MM.1S (cell line): ENCODE measurements around the gene ALS2.

Source experiments
- EZH2 ChIP-seq: fragments of 300-600 bp; sonication (generic); optimal IDR thresholded peaks from 2 replicates; pipeline ENCODE3; 2017; ENCODE audit warnings: low read depth, mild to moderate bottlenecking, antibody characterized with exemption, low read length, mixed read lengths
- EZH2phosphoT487 ChIP-seq: fragments of 300-600 bp; sonication (generic); IDR thresholded peaks from 2 replicates; pipeline ENCODE4 v1.6.1; 2018; ENCODE audit warnings: antibody characterized with exemption, low read length
- TF ChIP-seq, protein P1 (sequence below): fragments of 300-600 bp; sonication (generic); IDR thresholded peaks from 2 replicates; pipeline ENCODE4 v1.5.1; 2016; ENCODE audit warnings: antibody characterized with exemption, low read length, mixed read lengths

GRCh38 chr2:201828220-201828619 is 47.5 kb upstream of the ALS2 start:
- TF ChIP-seq, protein P1, sequence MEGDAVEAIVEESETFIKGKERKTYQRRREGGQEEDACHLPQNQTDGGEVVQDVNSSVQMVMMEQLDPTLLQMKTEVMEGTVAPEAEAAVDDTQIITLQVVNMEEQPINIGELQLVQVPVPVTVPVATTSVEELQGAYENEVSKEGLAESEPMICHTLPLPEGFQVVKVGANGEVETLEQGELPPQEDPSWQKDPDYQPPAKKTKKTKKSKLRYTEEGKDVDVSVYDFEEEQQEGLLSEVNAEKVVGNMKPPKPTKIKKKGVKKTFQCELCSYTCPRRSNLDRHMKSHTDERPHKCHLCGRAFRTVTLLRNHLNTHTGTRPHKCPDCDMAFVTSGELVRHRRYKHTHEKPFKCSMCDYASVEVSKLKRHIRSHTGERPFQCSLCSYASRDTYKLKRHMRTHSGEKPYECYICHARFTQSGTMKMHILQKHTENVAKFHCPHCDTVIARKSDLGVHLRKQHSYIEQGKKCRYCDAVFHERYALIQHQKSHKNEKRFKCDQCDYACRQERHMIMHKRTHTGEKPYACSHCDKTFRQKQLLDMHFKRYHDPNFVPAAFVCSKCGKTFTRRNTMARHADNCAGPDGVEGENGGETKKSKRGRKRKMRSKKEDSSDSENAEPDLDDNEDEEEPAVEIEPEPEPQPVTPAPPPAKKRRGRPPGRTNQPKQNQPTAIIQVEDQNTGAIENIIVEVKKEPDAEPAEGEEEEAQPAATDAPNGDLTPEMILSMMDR = no peak
- TF ChIP-seq EZH2phosphoT487 (no peak), EZH2 (no peak)
